Gastroesophageal sphincter (tissue), 4 donors: Measurements from ENCODE around the gene PTPN23. TPM values are rescaled to one million over a fixed set of nuclear protein-coding genes. Genes with fewer than 3 reads are reported as not detected.

Experiments
- ATAC-seq: fragments of 150-250 bp; one replicate; pipeline ENCODE4 v1.9.1; 2016; ENCODE audit warnings: mild to moderate bottlenecking, moderate library complexity
- H3K27ac ChIP-seq, 4 donors: fragments of 200-600 bp; sonication (generic) in 3 of 4; 1 replicate in 3 of 4; 2 replicates in 1 of 4; pipeline ENCODE4 v1.5.1; 2016 to 2019
- H3K27me3 ChIP-seq: fragments of 200-600 bp; sonication (generic); one replicate; pipeline ENCODE4 v1.5.1; 2019
- H3K36me3 ChIP-seq, 2 donors: fragments of 200-600 bp; sonication (generic); one replicate each; pipeline ENCODE4 v1.5.1; 2019; ENCODE audit warnings: control low read depth in 1 of 2
- H3K4me1 ChIP-seq, 3 donors: fragments of 200-600 bp; sonication (generic); 1 replicate in 2 of 3; 2 replicates in 1 of 3; pipeline ENCODE4 v1.5.1; 2016 to 2019; ENCODE audit warnings: control low read depth in 2 of 3
- H3K4me3 ChIP-seq, 2 donors: fragments of 200-600 bp; sonication (generic); one replicate each; pipeline ENCODE4 v1.5.1; 2019; ENCODE audit warnings: mild to moderate bottlenecking in 1 of 2, moderate library complexity in 1 of 2
- H3K9me3 ChIP-seq, 3 donors: fragments of 200-600 bp; sonication (generic); one replicate each; pipeline ENCODE4 v1.5.1; 2017 to 2019; ENCODE audit warnings: control low read depth in 2 of 3
- EP300 ChIP-seq: sonication (generic); formaldehyde crosslinking; IDR thresholded peaks from one replicate; pipeline ENCODE4 v1.6.1; 2017; ENCODE audit warnings: antibody characterized with exemption, mild to moderate bottlenecking
- POLR2A ChIP-seq, 2 donors: fragments of 450-650 bp; IDR thresholded peaks; one replicate each; pipeline ENCODE4 v1.6.1; 2017; ENCODE audit warnings: antibody characterized with exemption in 2 of 2, mild to moderate bottlenecking in 2 of 2, moderate library complexity in 1 of 2
- POLR2AphosphoS5 ChIP-seq: sonication (generic); formaldehyde crosslinking; IDR thresholded peaks from one replicate; pipeline ENCODE4 v1.6.1; 2017; ENCODE audit warnings: antibody characterized with exemption
- WGBS, 2 donors: methylation state at CpG; one replicate each; pipeline ENCODE4 v1.1.5; 2018; ENCODE audit warnings: low coverage in 1 of 2; 5-methylcytosine and 5-hydroxymethylcytosine counted together
- total RNA-seq, 4 donors: library from RNA; depleted of rRNA; stranded (reverse); fragments of >200 nt; gene quantifications; one replicate each; pipeline ENCODE4 v1.1.0, GENCODE V29; 2016
- TF ChIP-seq, protein P1 (sequence below), 4 experiments: fragments of 200-600 bp in 2 of 4; fragments of 450-650 bp in 2 of 4; sonication (generic) in 1 of 4; IDR thresholded peaks; one replicate each; pipeline ENCODE4 v1.5.1; 2017 to 2019; ENCODE audit warnings: antibody characterized with exemption in 4 of 4, mild to moderate bottlenecking in 2 of 4, moderate library complexity in 2 of 4

PTPN23 gene
- total RNA-seq, 4 donors from 2014 or later = 9.1 to 34.2 (median 19.5) TPM

- no peaks in the 10 kb centered on the region for H3K4me1 ChIP-seq
- 0 to 56% methylated on average over 1 to 2 of the region's 2 CpGs for WGBS, 2 donors
- no peak overlapping the region for H3K27ac ChIP-seq
- H3K4me3 ChIP-seq = no peak overlapping the region
- no peak for ATAC-seq
- peaks cover 4 to 97% of the 10 kb centered on the region in 2 donors for H3K36me3 ChIP-seq
- H3K9me3 ChIP-seq = no peaks in the 10 kb centered on the region
- H3K27me3 ChIP-seq = no peaks in the 10 kb centered on the region
- TF ChIP-seq EP300 (no peak), POLR2AphosphoS5 (no peak), POLR2A (IDR thresholded peaks at IDR 0.05) (no peak)
- TF ChIP-seq, protein P1, sequence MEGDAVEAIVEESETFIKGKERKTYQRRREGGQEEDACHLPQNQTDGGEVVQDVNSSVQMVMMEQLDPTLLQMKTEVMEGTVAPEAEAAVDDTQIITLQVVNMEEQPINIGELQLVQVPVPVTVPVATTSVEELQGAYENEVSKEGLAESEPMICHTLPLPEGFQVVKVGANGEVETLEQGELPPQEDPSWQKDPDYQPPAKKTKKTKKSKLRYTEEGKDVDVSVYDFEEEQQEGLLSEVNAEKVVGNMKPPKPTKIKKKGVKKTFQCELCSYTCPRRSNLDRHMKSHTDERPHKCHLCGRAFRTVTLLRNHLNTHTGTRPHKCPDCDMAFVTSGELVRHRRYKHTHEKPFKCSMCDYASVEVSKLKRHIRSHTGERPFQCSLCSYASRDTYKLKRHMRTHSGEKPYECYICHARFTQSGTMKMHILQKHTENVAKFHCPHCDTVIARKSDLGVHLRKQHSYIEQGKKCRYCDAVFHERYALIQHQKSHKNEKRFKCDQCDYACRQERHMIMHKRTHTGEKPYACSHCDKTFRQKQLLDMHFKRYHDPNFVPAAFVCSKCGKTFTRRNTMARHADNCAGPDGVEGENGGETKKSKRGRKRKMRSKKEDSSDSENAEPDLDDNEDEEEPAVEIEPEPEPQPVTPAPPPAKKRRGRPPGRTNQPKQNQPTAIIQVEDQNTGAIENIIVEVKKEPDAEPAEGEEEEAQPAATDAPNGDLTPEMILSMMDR (IDR thresholded peaks at IDR 0.05) = no peak
Observed at GRCh38 chr3:47340866-47341265, 40.0 kb upstream of the PTPN23 start.

GRCh38 chr3:47342151-47342550 lies 38.7 kb upstream of the PTPN23 start:
- WGBS, 2 donors = 87 to 90% methylated on average over 2 of the region's 2 CpGs
- H3K4me3 ChIP-seq = no peak overlapping the region
- H3K27me3 ChIP-seq = no peaks in the 10 kb centered on the region
- peaks cover 2 to 84% of the 10 kb centered on the region in 2 donors for H3K36me3 ChIP-seq
- TF ChIP-seq POLR2AphosphoS5 (no peak), POLR2A (IDR thresholded peaks at IDR 0.05) (no peak), EP300 (no peak)
- TF ChIP-seq, protein P1 (IDR thresholded peaks at IDR 0.05) = no peak
- no peaks in the 10 kb centered on the region for H3K9me3 ChIP-seq
- no peaks in the 10 kb centered on the region for H3K4me1 ChIP-seq
- no peak for ATAC-seq
- no peak overlapping the region for H3K27ac ChIP-seq

GRCh38 chr3:47342812-47343211 lies 38.0 kb upstream of the PTPN23 start:
- Histone ChIP-seq H3K27me3 (no peaks in the 10 kb centered on the region), H3K4me3 (no peak overlapping the region), H3K36me3 (peaks cover 0 to 78% of the 10 kb centered on the region in 2 donors), H3K4me1 (no peaks in the 10 kb centered on the region), H3K9me3 (no peaks in the 10 kb centered on the region), H3K27ac (no peak overlapping the region)
- ATAC-seq = no peak
- TF ChIP-seq POLR2AphosphoS5 (no peak), POLR2A (IDR thresholded peaks at IDR 0.05) (no peak), EP300 (no peak)
- TF ChIP-seq, protein P1 (IDR thresholded peaks at IDR 0.05) = no peak

DNA sequence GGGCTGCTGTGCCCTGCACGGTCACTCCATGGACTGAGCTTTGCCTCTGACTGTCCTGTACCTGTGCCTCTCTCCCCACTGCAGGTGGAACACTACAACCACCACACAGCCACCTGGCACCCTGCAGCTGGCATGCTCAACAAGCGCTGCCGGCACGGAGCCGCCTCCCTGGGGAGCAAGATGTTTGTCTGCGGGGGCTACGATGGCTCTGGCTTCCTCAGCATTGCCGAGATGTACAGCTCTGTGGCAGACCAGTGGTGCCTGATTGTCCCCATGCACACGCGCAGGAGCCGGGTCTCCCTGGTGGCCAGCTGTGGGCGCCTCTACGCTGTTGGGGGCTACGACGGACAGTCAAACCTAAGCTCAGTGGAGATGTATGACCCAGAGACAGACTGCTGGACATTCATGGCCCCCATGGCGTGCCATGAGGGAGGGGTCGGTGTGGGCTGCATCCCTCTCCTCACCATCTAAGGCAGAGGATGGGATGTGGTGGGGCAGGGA lies 37.3 kb upstream of the PTPN23 start:
- TF ChIP-seq, protein P1 (IDR thresholded peaks at IDR 0.05) = no peak
- TF ChIP-seq POLR2AphosphoS5 (no peak), POLR2A (IDR thresholded peaks at IDR 0.05) (no peak), EP300 (no peak)
- Histone ChIP-seq H3K4me3 (no peak overlapping the region), H3K9me3 (no peaks in the 10 kb centered on the region), H3K27ac (no peak overlapping the region), H3K27me3 (no peaks in the 10 kb centered on the region), H3K36me3 (peaks cover 0 to 71% of the 10 kb centered on the region in 2 donors), H3K4me1 (no peaks in the 10 kb centered on the region)
- no CpG with 5 or more reads among the region's 17 CpGs for WGBS, 2 donors
- ATAC-seq = no peak

DNA sequence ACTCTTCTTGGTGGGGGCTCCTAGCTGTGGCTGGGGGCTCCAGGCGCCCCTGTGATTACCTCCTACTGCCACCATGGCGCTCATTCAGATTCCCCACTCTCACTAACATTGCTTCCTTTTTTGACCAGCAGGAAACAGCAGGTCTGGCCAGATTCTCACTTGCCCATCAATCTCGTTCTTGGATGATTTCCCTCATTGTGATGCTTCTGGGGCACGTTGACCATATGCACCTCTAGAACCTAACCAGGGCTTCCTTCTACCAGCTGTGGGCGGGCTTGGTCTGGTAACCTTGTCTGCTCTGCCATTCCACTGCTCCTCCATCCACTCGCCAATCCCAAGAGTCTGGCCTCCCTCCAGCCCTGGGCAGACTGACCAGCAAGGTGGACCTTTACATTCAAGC lies 35.9 kb upstream of the PTPN23 start:
- Histone ChIP-seq H3K27me3 (no peaks in the 10 kb centered on the region), H3K27ac (no peak overlapping the region), H3K9me3 (no peaks in the 10 kb centered on the region), H3K36me3 (peaks cover 0 to 56% of the 10 kb centered on the region in 2 donors), H3K4me3 (no peak overlapping the region), H3K4me1 (no peaks in the 10 kb centered on the region)
- WGBS, 2 donors = 50 to 66% methylated on average over 1 to 6 of the region's 6 CpGs
- ATAC-seq = no peak
- no peak for TF ChIP-seq EP300
- TF ChIP-seq, protein P1 (IDR thresholded peaks at IDR 0.05) = no peak
- no peak for TF ChIP-seq POLR2A (IDR thresholded peaks at IDR 0.05)
- TF ChIP-seq POLR2AphosphoS5 = no peak
